ENCODE measurements around the gene PHYKPL. TPM values are rescaled to one million over a fixed set of nuclear protein-coding genes. Genes with fewer than 3 reads are reported as not detected.
A peak's percentile ranks its signal among the peaks of the same experiment; 100 is the strongest.

The PHYKPL gene
- total RNA-seq, 1 experiment from 2014 or later = 78.2 TPM

- no peaks in the 10 kb centered on the region for H3K27me3 Mint-ChIP-seq (ENCODE audit: insufficient read depth, unreplicated experiment)
- Histone ChIP-seq H3K36me3 (ENCODE audit: control insufficient read depth, insufficient read depth, low read length) (peaks cover 22% of the 10 kb centered on the region), H3K9me3 (no peaks in the 10 kb centered on the region), H3K4me1 (peaks cover 9% of the 10 kb centered on the region; the same call in 1 of the 2 replicates), H3K4me3 (ENCODE audit: low read depth, low read length) (no peak overlapping the region), H3K27me3 (replicated peaks; ENCODE audit: control insufficient read depth, insufficient read depth, low read length) (no peaks in the 10 kb centered on the region)
- ChIA-PET POLR2A (no interaction called here), CTCF (no interaction called here)
- peaks cover 98% of the 10 kb centered on the region for H3K36me3 Mint-ChIP-seq (ENCODE audit: insufficient read depth, unreplicated experiment)
- TF ChIP-seq, protein P1, sequence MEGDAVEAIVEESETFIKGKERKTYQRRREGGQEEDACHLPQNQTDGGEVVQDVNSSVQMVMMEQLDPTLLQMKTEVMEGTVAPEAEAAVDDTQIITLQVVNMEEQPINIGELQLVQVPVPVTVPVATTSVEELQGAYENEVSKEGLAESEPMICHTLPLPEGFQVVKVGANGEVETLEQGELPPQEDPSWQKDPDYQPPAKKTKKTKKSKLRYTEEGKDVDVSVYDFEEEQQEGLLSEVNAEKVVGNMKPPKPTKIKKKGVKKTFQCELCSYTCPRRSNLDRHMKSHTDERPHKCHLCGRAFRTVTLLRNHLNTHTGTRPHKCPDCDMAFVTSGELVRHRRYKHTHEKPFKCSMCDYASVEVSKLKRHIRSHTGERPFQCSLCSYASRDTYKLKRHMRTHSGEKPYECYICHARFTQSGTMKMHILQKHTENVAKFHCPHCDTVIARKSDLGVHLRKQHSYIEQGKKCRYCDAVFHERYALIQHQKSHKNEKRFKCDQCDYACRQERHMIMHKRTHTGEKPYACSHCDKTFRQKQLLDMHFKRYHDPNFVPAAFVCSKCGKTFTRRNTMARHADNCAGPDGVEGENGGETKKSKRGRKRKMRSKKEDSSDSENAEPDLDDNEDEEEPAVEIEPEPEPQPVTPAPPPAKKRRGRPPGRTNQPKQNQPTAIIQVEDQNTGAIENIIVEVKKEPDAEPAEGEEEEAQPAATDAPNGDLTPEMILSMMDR (IDR thresholded peaks at IDR 0.05; ENCODE audit: insufficient read depth in 1 of 2, low read depth in 1 of 2, low read length in 1 of 2, severe bottlenecking in 1 of 2, unreplicated experiment in 1 of 2) = no peak
- peaks cover 18% of the 10 kb centered on the region for H3K4me1 Mint-ChIP-seq (ENCODE audit: low read depth, unreplicated experiment)
- peak overlapping the region; percentile 53 for H3K27ac Mint-ChIP-seq (ENCODE audit: unreplicated experiment)
- DNase-seq = no peak
- H3K4me3 Mint-ChIP-seq (ENCODE audit: unreplicated experiment) = no peak overlapping the region
- BruUV-seq (replicated peaks) = no TSS peak
- intact Hi-C loops (cut with micrococcal nuclease; ENCODE audit: unreplicated experiment) = no loop called here
- H3K9me3 Mint-ChIP-seq (ENCODE audit: unreplicated experiment) = no peaks in the 10 kb centered on the region
Measured at GRCh38 chr5:178210073-178210535, 22.5 kb downstream of the PHYKPL start.

DNA sequence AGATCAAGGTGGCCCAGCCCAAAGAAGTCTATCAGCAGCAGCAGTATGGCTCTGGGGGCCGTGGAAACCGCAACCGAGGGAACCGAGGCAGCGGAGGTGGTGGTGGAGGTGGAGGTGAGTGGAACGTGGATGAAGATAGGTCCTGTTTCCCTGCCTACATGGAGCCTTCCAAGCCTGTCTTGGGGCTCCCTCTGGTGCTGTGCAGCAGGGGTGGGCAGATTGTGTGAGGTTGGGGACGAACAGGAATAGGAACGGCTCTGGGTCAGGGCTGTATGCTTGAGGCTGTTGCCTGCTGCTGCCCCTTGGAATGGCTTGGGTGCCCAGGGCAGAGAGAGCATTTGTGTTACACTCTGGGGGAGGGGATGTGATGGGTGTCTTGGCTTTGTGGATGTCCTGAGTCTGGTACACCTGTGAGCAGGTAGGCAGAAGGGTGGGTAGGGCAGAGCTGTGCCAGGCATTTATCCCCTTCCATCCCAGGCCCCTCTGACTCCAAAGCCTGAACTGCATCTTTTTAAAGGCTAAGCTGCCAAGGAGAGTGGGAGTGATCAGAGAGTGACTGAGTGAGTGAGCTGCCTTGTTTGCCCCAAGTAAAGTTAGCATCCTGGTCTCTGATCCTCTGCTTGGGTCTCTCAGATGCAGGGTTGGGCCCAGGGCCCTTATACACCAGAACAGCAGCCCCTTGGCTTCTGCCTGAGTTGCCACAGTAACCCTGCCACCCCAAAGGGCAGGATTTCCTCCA is 23.1 kb downstream of the PHYKPL start:
- CTCF ChIA-PET = no interaction called here
- Histone ChIP-seq H3K36me3 (ENCODE audit: control insufficient read depth, insufficient read depth, low read length) (peaks cover 20% of the 10 kb centered on the region), H3K4me3 (ENCODE audit: low read depth, low read length) (no peak overlapping the region), H3K9me3 (no peaks in the 10 kb centered on the region), H3K27me3 (replicated peaks; ENCODE audit: control insufficient read depth, insufficient read depth, low read length) (no peaks in the 10 kb centered on the region), H3K4me1 (peaks cover 9% of the 10 kb centered on the region; the same call in 1 of the 2 replicates)
- no peak for DNase-seq
- peak overlapping the region; percentile 53 for H3K27ac Mint-ChIP-seq (ENCODE audit: unreplicated experiment)
- peaks cover 95% of the 10 kb centered on the region for H3K36me3 Mint-ChIP-seq (ENCODE audit: insufficient read depth, unreplicated experiment)
- POLR2A ChIA-PET = interaction anchor here (0.6 kb wide), 1 partner anchor 54 kb away, joined by 3 read pairs; no protein-coding TSS in a partner anchor
- intact Hi-C loops (cut with micrococcal nuclease; ENCODE audit: unreplicated experiment) = no loop called here
- no peaks in the 10 kb centered on the region for H3K9me3 Mint-ChIP-seq (ENCODE audit: unreplicated experiment)
- no peak overlapping the region for H3K4me3 Mint-ChIP-seq (ENCODE audit: unreplicated experiment)
- TF ChIP-seq, protein P1 (IDR thresholded peaks at IDR 0.05; ENCODE audit: insufficient read depth in 1 of 2, low read depth in 1 of 2, low read length in 1 of 2, severe bottlenecking in 1 of 2, unreplicated experiment in 1 of 2) = no peak
- no TSS peak for BruUV-seq (replicated peaks)
- H3K4me1 Mint-ChIP-seq (ENCODE audit: low read depth, unreplicated experiment) = peaks cover 20% of the 10 kb centered on the region
- no peaks in the 10 kb centered on the region for H3K27me3 Mint-ChIP-seq (ENCODE audit: insufficient read depth, unreplicated experiment)

DNA sequence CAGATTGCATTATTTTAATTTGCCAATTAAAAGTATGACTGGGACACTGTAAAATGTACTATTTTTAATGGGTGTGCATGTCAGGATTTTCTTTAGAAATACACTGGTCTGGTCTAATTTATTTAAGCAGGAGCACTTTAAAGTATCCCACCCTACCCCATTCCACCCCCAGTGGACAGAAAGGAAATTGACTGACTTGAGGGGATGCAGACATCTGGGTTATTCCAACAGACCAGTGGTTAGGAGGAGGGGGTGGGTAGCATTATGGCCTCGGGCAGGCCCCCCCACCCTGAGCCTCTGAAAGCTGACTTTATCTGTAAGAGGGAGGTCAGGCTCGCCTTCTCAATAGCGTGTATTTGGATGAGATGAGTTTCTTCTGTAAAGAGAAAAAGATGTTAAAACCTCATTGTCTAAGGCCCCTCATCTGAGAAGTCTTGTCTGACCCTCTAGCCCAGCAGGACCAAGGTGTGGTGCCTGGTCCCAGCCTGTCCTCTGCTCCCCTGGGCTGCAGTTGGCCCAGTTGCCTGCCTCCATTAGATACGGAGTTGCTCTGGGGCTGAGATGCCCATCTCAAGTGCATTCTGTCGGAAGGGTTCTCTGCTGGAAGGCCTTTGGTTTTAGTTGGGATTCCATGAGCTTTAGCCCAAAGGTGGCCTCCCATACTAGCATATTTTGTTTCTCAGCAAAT is 23.9 kb downstream of the PHYKPL start:
- peaks cover 96% of the 10 kb centered on the region for H3K36me3 Mint-ChIP-seq (ENCODE audit: insufficient read depth, unreplicated experiment)
- H3K27me3 Mint-ChIP-seq (ENCODE audit: insufficient read depth, unreplicated experiment) = peaks cover 2% of the 10 kb centered on the region
- peak in 1 of 2 experiments; percentile 8 for DNase-seq
- Histone ChIP-seq H3K36me3 (ENCODE audit: control insufficient read depth, insufficient read depth, low read length) (peaks cover 18% of the 10 kb centered on the region), H3K4me3 (ENCODE audit: low read depth, low read length) (no peak overlapping the region), H3K9me3 (no peaks in the 10 kb centered on the region), H3K4me1 (peaks cover 9% of the 10 kb centered on the region; the same call in 1 of the 2 replicates), H3K27me3 (replicated peaks; ENCODE audit: control insufficient read depth, insufficient read depth, low read length) (no peaks in the 10 kb centered on the region)
- intact Hi-C loops (cut with micrococcal nuclease; ENCODE audit: unreplicated experiment) = no loop called here
- ChIA-PET CTCF (no interaction called here), POLR2A (interaction anchor here (0.6 kb wide), 1 partner anchor 54 kb away, joined by 3 read pairs; no protein-coding TSS in a partner anchor)
- H3K27ac Mint-ChIP-seq (ENCODE audit: unreplicated experiment) = peak overlapping the region; percentile 53
- H3K4me3 Mint-ChIP-seq (ENCODE audit: unreplicated experiment) = no peak overlapping the region
- TF ChIP-seq, protein P1 (IDR thresholded peaks at IDR 0.05; ENCODE audit: insufficient read depth in 1 of 2, low read depth in 1 of 2, low read length in 1 of 2, severe bottlenecking in 1 of 2, unreplicated experiment in 1 of 2) = peak in 1 of 2 experiments; percentile 9
- H3K9me3 Mint-ChIP-seq (ENCODE audit: unreplicated experiment) = no peaks in the 10 kb centered on the region
- BruUV-seq (replicated peaks) = no TSS peak
- H3K4me1 Mint-ChIP-seq (ENCODE audit: low read depth, unreplicated experiment) = peaks cover 22% of the 10 kb centered on the region
